Nephron progenitor cell (in vitro differentiated cells): ENCODE measurements around the gene ITIH3.

ENCODE experiments used
- DNase-seq: peaks from one replicate; pipeline ENCODE4 v3.0.0; 2021
- H3K27ac Mint-ChIP-seq: 2 replicates; pipeline ENCODE4 v1.8.0; 2021; ENCODE audit warnings: mild to moderate bottlenecking, moderate library complexity, mixed read lengths
- H3K27me3 Mint-ChIP-seq: 2 replicates; pipeline ENCODE4 v1.8.0; 2021; ENCODE audit warnings: mild to moderate bottlenecking, low read depth, mixed read lengths; ENCODE audit not compliant: poor library complexity
- H3K36me3 Mint-ChIP-seq: 2 replicates; pipeline ENCODE4 v1.8.0; 2021; ENCODE audit warnings: low read depth, mixed read lengths
- H3K4me1 Mint-ChIP-seq: 2 replicates; pipeline ENCODE4 v1.8.0; 2021; ENCODE audit warnings: mixed read lengths
- H3K4me3 Mint-ChIP-seq: 2 replicates; pipeline ENCODE4 v1.8.0; 2021; ENCODE audit warnings: mild to moderate bottlenecking, moderate library complexity, mixed read lengths
- H3K9me3 Mint-ChIP-seq: 2 replicates; pipeline ENCODE4 v1.8.0; 2021; ENCODE audit warnings: mild to moderate bottlenecking, moderate library complexity, mixed read lengths
- TF ChIP-seq, protein P1 (sequence below): fragments of 200-600 bp; sonication (generic); IDR thresholded peaks from 2 replicates; pipeline ENCODE4 v1.5.0; 2021; ENCODE audit warnings: antibody characterized with exemption

ITIH3 gene

DNA sequence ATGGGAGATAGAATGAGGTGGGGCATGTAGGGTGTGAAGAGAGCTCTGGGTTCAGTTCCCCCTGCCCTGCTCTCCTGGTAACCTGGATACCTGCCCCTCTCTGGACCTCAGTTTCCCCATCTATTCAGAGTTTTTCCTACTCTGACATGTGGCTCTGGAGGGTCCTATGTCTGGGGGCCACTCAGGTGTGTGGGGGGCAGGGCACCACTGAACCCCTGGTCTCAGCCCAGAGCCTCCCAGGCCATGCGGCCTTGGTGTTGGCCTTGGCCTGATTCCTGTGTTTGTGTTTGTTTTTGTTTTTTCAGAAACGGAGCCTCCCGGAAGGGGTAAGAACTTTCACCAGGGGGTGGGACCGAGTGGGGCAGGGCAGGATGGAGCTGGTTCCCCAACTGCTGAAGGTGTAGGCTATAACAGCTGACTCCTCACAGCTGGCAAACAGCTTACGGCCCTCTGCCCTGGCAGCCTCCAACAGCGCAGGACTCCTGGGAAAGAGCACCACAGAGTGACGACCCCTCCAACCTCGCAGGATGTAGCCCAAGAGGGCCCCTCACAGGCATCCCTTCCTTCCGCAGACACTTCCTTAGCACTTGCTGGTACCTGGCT lies 803 bp downstream of the ITIH3 start:
- TF ChIP-seq, protein P1, sequence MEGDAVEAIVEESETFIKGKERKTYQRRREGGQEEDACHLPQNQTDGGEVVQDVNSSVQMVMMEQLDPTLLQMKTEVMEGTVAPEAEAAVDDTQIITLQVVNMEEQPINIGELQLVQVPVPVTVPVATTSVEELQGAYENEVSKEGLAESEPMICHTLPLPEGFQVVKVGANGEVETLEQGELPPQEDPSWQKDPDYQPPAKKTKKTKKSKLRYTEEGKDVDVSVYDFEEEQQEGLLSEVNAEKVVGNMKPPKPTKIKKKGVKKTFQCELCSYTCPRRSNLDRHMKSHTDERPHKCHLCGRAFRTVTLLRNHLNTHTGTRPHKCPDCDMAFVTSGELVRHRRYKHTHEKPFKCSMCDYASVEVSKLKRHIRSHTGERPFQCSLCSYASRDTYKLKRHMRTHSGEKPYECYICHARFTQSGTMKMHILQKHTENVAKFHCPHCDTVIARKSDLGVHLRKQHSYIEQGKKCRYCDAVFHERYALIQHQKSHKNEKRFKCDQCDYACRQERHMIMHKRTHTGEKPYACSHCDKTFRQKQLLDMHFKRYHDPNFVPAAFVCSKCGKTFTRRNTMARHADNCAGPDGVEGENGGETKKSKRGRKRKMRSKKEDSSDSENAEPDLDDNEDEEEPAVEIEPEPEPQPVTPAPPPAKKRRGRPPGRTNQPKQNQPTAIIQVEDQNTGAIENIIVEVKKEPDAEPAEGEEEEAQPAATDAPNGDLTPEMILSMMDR = no peak
- Mint-ChIP-seq H3K4me1 (peaks cover 43% of the 10 kb centered on the region), H3K36me3 (no peaks in the 10 kb centered on the region), H3K4me3 (no peak overlapping the region), H3K9me3 (no peaks in the 10 kb centered on the region), H3K27ac (no peak overlapping the region), H3K27me3 (peaks cover 7% of the 10 kb centered on the region)
- no peak for DNase-seq

DNA sequence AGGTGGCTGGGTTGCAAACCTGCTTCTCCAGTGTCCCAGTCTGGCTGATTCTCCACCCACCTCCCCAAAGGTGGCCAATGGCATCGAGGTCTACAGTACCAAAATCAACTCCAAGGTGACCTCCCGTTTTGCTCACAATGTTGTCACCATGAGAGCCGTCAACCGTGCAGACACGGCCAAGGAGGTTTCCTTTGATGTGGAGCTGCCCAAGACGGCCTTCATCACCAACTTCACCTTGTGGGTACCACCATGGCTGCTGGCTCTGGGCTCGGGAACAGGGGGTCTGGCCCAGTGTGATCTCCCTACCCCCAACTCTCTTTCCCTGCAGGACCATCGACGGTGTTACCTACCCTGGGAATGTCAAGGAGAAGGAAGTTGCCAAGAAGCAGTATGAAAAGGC lies 1.8 kb downstream of the ITIH3 start:
- Mint-ChIP-seq H3K4me3 (no peak overlapping the region), H3K27me3 (peaks cover 6% of the 10 kb centered on the region), H3K27ac (no peak overlapping the region), H3K4me1 (peaks cover 43% of the 10 kb centered on the region), H3K9me3 (no peaks in the 10 kb centered on the region), H3K36me3 (no peaks in the 10 kb centered on the region)
- DNase-seq = no peak
- TF ChIP-seq, protein P1 = no peak

DNA sequence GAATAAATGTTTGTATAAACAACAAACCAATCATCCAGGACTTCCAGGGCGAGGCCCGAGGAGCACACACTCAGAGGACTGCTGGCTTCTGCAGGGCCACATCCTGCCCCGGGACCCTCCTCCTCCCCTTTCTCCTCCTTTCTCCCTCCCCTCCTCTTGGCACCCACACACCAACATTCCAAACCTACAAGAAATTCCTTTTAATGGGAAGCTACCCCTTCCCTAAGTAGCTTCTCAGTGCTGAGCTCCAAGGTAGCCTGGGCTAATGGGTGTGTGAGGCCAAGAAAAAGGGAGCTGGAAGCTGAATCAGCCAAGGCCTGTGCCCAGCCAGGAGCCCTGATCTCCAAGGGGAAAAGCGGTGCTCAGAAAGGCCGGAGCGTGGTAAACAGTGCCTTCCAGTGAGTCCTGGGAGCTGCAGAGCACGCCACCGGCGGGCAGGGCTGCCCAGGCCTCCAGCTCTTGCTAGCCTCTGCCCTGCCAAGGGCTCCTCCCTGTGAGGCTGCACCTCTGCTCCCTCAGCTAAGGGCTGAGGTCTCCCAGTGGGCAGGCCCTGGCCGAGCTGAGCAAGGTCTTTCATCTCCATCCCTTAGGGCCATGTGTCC lies 3.9 kb downstream of the ITIH3 start:
- no peaks in the 10 kb centered on the region for H3K9me3 Mint-ChIP-seq
- TF ChIP-seq, protein P1 = no peak
- H3K4me3 Mint-ChIP-seq = no peak overlapping the region
- no peak for DNase-seq
- no peak overlapping the region for H3K27ac Mint-ChIP-seq
- H3K4me1 Mint-ChIP-seq = peaks cover 27% of the 10 kb centered on the region
- peaks cover 6% of the 10 kb centered on the region for H3K27me3 Mint-ChIP-seq
- no peaks in the 10 kb centered on the region for H3K36me3 Mint-ChIP-seq

DNA sequence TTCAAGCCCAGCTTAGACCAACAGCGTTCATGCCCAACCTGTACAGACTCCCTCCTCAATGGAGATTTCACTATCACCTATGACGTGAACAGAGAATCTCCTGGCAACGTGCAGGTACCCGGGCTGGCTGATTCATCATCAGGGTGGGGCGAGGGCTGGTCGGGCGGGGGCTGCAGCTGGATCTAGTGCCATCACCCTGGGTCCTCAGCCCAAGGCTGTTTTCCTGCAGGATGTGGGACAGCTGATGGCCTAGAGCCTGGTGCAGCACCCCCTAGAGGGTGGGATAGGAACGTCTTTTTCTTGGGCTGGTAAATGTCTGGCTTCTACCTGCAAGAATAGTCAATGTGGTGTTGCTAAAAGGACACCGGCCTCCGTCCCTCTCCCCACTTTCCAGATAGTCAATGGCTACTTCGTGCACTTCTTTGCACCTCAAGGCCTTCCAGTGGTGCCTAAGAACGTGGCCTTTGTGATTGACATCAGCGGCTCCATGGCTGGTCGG lies 4.4 kb downstream of the ITIH3 start:
- Mint-ChIP-seq H3K27ac (peak overlapping the region; percentile 50), H3K9me3 (no peaks in the 10 kb centered on the region), H3K4me3 (no peak overlapping the region), H3K36me3 (no peaks in the 10 kb centered on the region), H3K4me1 (peaks cover 21% of the 10 kb centered on the region), H3K27me3 (peaks cover 3% of the 10 kb centered on the region)
- peak; percentile 21 for DNase-seq
- TF ChIP-seq, protein P1 = peak; percentile 32

DNA sequence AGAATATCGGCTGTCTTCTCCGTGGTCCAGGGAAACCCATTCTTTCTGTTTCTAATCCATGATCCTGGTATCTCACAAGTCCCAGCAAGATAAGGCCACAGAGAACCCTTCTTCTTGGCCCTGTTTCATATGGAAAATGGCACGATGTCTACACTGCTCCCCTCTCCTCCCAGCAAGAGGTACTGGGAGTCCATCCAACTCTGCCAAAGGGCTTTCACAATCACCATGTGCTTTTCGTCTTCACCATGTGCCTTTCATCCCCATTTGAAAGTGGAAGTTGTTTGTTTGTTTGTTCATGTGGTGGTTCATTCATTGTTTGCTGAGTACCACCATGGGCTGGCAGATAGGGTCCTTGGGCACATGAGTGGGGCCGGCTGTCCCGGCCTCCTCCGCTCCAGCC lies 5.5 kb downstream of the ITIH3 start:
- H3K4me1 Mint-ChIP-seq = peaks cover 11% of the 10 kb centered on the region
- peaks cover 3% of the 10 kb centered on the region for H3K27me3 Mint-ChIP-seq
- H3K9me3 Mint-ChIP-seq = no peaks in the 10 kb centered on the region
- H3K27ac Mint-ChIP-seq = no peak overlapping the region
- no peak overlapping the region for H3K4me3 Mint-ChIP-seq
- DNase-seq = no peak
- H3K36me3 Mint-ChIP-seq = no peaks in the 10 kb centered on the region
- TF ChIP-seq, protein P1 = no peak

DNA sequence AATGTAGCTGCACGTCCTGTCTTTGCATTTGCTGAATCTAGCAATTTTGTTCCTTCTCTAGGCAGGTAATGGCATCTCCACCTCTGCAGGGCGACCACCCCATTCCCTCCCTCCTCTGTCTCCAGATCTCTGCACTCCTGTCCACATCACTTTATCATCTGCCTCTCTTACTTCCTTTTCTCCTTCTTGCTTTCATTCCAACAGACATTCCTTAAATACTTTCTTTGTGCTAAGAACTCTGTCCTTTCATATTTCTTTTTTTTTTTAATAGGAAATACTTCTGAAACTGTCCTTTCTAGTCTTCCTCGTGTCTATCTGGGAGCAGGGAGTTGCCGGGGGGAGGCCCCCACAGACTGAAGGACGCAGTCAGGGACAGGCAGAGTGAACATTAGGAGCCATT lies 7.2 kb downstream of the ITIH3 start:
- no peaks in the 10 kb centered on the region for H3K36me3 Mint-ChIP-seq
- H3K27ac Mint-ChIP-seq = no peak overlapping the region
- TF ChIP-seq, protein P1 = no peak
- no peak for DNase-seq
- H3K4me1 Mint-ChIP-seq = no peaks in the 10 kb centered on the region
- H3K27me3 Mint-ChIP-seq = peaks cover 3% of the 10 kb centered on the region
- H3K9me3 Mint-ChIP-seq = no peaks in the 10 kb centered on the region
- H3K4me3 Mint-ChIP-seq = no peak overlapping the region
